Bladder microvascular endothelial cell (primary cell): ENCODE results near the gene CCDC188. TPM values are rescaled to one million over a fixed set of nuclear protein-coding genes. Genes with fewer than 3 reads are reported as not detected.

Experiments
- total RNA-seq: library from RNA; depleted of rRNA; stranded (reverse); fragments of >200 nt; gene quantifications from 2 replicates; pipeline ENCODE4 v1.2.3, GENCODE V29; 2014

The CCDC188 gene
- total RNA-seq: 9.2 and 13.9 TPM in 2 replicates

GRCh38 chr22:20150381-20151275 lies at the start of gene CCDC188:
Gene CCDC188 (minus strand): TSS chr22:20151055. CDS start chr22:20150986, 69 bp downstream.

GRCh38 chr22:20131597-20131858 lies 19.3 kb downstream of the CCDC188 start, which contains the start of gene ZDHHC8:
Gene ZDHHC8 (plus strand): TSS chr22:20131804. CDS start chr22:20131948, 144 bp downstream.

GRCh38 chr22:20116951-20117632 lies 33.8 kb downstream of the CCDC188 start, which contains the start of gene TRMT2A:
Gene TRMT2A (minus strand): TSS chr22:20117226. CDS start chr22:20116906, 320 bp downstream.

GRCh38 chr22:20115691-20116375 lies 35.0 kb downstream of the CCDC188 start, which contains the start of gene RANBP1:
Gene RANBP1 (plus strand): TSS chr22:20116104. CDS start chr22:20116185, 81 bp downstream.

Other genes starting within 250 kb of the CCDC188 start
- gene COMT, start 209.3 kb downstream of the CCDC188 start, total RNA-seq: 259 and 533 TPM in 2 replicates
- 70.9 and 110 TPM in 2 replicates for gene TXNRD2, start 209.2 kb downstream of the CCDC188 start, total RNA-seq
- 78.0 and 187 TPM in 2 replicates for gene ARVCF, start 134.2 kb downstream of the CCDC188 start, total RNA-seq
- gene TANGO2, start 129.9 kb downstream of the CCDC188 start, total RNA-seq: 50.7 and 75.1 TPM in 2 replicates
- 23.8 and 51.7 TPM in 2 replicates for gene DGCR8, start 70.8 kb downstream of the CCDC188 start, total RNA-seq
- 170 and 192 TPM in 2 replicates for gene RANBP1, start 35.0 kb downstream of the CCDC188 start, total RNA-seq
- 33.0 and 52.9 TPM in 2 replicates for gene TRMT2A, start 33.8 kb downstream of the CCDC188 start, total RNA-seq
- 5.3 and 34.4 TPM in 2 replicates for gene ZDHHC8, start 19.3 kb downstream of the CCDC188 start, total RNA-seq
- gene RTN4R, start 117.3 kb upstream of the CCDC188 start, total RNA-seq: 0.16 and 1.3 TPM in 2 replicates
- gene DGCR6L, start 169.0 kb upstream of the CCDC188 start, total RNA-seq: 41.9 and 42.3 TPM in 2 replicates
- gene ZNF74, start 243.1 kb upstream of the CCDC188 start, total RNA-seq: 6.0 and 16.0 TPM in 2 replicates